Measurements from ENCODE around the gene PLEKHG5. TPM values are rescaled to one million over a fixed set of nuclear protein-coding genes. Genes with fewer than 3 reads are reported as not detected.

PLEKHG5 gene
- total RNA-seq, 2 donors from 2014 or later = 7.0 to 7.9 TPM

- Histone ChIP-seq H3K9me3 (no peaks in the 10 kb centered on the region), H3K4me1 (peaks cover 0 to 6% of the 10 kb centered on the region in 2 donors), H3K27me3 (no peaks in the 10 kb centered on the region), H3K27ac (no peak overlapping the region), H3K36me3 (no peaks in the 10 kb centered on the region), H3K4me3 (no peak overlapping the region)
- TF ChIP-seq, protein P1, sequence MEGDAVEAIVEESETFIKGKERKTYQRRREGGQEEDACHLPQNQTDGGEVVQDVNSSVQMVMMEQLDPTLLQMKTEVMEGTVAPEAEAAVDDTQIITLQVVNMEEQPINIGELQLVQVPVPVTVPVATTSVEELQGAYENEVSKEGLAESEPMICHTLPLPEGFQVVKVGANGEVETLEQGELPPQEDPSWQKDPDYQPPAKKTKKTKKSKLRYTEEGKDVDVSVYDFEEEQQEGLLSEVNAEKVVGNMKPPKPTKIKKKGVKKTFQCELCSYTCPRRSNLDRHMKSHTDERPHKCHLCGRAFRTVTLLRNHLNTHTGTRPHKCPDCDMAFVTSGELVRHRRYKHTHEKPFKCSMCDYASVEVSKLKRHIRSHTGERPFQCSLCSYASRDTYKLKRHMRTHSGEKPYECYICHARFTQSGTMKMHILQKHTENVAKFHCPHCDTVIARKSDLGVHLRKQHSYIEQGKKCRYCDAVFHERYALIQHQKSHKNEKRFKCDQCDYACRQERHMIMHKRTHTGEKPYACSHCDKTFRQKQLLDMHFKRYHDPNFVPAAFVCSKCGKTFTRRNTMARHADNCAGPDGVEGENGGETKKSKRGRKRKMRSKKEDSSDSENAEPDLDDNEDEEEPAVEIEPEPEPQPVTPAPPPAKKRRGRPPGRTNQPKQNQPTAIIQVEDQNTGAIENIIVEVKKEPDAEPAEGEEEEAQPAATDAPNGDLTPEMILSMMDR (IDR thresholded peaks at IDR 0.05) = no peak
- DNase-seq (ENCODE audit: low spot score) = no peak
Observed at GRCh38 chr1:6512908-6513280, 21.4 kb upstream of the PLEKHG5 start.

DNA sequence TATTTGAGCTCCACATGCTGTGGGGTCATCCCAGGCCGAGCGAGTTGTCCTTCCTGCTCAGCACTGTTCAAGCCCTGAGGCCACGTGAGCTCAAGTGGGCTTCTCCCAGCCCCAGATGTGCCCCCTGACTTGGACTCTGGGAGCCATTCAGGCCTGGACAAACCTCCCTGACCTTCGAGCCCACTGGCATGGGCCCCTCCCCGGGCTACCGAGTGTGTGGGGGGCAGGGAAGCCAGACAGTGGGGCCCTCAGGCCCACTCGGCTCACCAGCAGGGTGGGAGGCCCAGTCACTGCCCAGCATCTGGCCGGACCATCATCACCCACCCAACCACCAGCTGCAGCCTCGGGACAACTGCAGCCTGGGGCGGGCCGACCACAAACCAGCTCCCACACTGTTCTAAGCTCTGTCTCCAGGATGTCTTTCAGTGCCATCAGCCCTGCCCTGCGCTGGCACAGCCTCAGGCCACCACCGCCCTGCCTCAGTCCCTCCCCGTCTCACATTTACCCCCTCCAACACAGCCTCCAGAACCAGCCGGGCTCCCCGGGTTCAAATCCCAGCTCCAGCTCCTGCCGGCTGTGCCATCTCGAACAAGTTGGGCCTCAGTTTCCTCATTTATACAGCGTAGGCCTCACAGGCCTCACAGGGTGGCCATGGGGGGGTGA, 20.9 kb upstream of the PLEKHG5 start:
- TF ChIP-seq, protein P1 (IDR thresholded peaks at IDR 0.05) = no peak
- Histone ChIP-seq H3K36me3 (no peaks in the 10 kb centered on the region), H3K4me3 (no peak overlapping the region), H3K4me1 (peaks cover 0 to 11% of the 10 kb centered on the region in 2 donors), H3K27ac (no peak overlapping the region), H3K9me3 (no peaks in the 10 kb centered on the region), H3K27me3 (no peaks in the 10 kb centered on the region)
- DNase-seq (ENCODE audit: low spot score) = no peak

GRCh38 chr1:6511561-6512244, 20.2 kb upstream of the PLEKHG5 start:
- DNase-seq (ENCODE audit: low spot score) = no peak
- TF ChIP-seq, protein P1 (IDR thresholded peaks at IDR 0.05) = no peak
- H3K9me3 ChIP-seq = no peaks in the 10 kb centered on the region
- H3K27ac ChIP-seq = no peak overlapping the region
- H3K36me3 ChIP-seq = no peaks in the 10 kb centered on the region
- no peaks in the 10 kb centered on the region for H3K27me3 ChIP-seq
- H3K4me1 ChIP-seq = peaks cover 0 to 18% of the 10 kb centered on the region in 2 donors
- H3K4me3 ChIP-seq = no peak overlapping the region

DNA sequence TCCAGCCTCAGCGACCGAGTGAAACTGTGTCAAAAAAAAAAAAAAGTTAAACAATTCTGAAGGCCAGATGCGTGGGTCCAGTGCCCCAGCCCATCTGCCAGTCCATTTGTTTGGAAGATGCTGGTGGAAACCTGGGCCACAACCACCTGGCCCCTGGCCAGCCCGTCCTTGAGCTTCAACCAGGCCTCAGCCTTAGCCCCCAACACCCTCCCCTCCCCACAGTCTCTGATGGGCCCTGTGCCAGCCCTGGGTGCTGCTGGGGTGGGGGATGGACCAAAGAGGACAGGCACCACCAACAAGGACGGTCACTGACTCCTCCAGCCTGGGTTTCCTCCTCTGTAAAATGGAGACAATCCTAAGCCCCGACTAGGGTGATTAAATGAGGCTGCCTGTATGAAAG, 19.6 kb upstream of the PLEKHG5 start:
- DNase-seq (ENCODE audit: low spot score) = no peak
- Histone ChIP-seq H3K4me3 (no peak overlapping the region), H3K9me3 (no peaks in the 10 kb centered on the region), H3K36me3 (no peaks in the 10 kb centered on the region), H3K4me1 (peaks cover 0 to 19% of the 10 kb centered on the region in 2 donors), H3K27me3 (no peaks in the 10 kb centered on the region), H3K27ac (no peak overlapping the region)
- TF ChIP-seq, protein P1 (IDR thresholded peaks at IDR 0.05) = no peak

- TF ChIP-seq, protein P1 (IDR thresholded peaks at IDR 0.05) = no peak
- H3K4me1 ChIP-seq = peaks cover 0 to 19% of the 10 kb centered on the region in 2 donors
- no peaks in the 10 kb centered on the region for H3K27me3 ChIP-seq
- H3K27ac ChIP-seq = no peak overlapping the region
- no peak for DNase-seq (ENCODE audit: low spot score)
- no peaks in the 10 kb centered on the region for H3K36me3 ChIP-seq
- no peak overlapping the region for H3K4me3 ChIP-seq
- no peaks in the 10 kb centered on the region for H3K9me3 ChIP-seq
Observed at GRCh38 chr1:6510493-6510892, 19.0 kb upstream of the PLEKHG5 start.
